ENCODE data around the gene PSAP.
A peak's percentile ranks its signal among the peaks of the same experiment; 100 is the strongest.

The PSAP gene

GRCh38 chr10:71842856-71843686, 8.0 kb downstream of the PSAP start:
- WGBS, 2 experiments (ENCODE audit: insufficient coverage in 2 of 2) = 90 to 95% methylated on average over 10 to 11 of the region's 14 CpGs
- no peaks in the 10 kb centered on the region for H3K36me3 ChIP-seq (ENCODE audit: control insufficient read depth, insufficient read depth, low read length)
- no peak overlapping the region for H3K4me3 ChIP-seq (ENCODE audit: extremely low read depth, insufficient read depth, low read length, poor library complexity, severe bottlenecking)
- H3K27ac ChIP-seq (ENCODE audit: low read depth, low read length, severe bottlenecking) = no peak overlapping the region
- H3K4me1 ChIP-seq (ENCODE audit: control insufficient read depth, insufficient read depth, low read length, poor library complexity, severe bottlenecking) = peaks cover 37% of the 10 kb centered on the region
- H3K9me3 ChIP-seq (ENCODE audit: control insufficient read depth, low read length) = no peaks in the 10 kb centered on the region

- Histone ChIP-seq H3K27ac (ENCODE audit: low read depth, low read length, severe bottlenecking) (no peak overlapping the region), H3K4me1 (ENCODE audit: control insufficient read depth, insufficient read depth, low read length, poor library complexity, severe bottlenecking) (peaks cover 43% of the 10 kb centered on the region)
- no CpG with 5 or more reads among the region's 2 CpGs for WGBS, 2 experiments (ENCODE audit: insufficient coverage in 2 of 2)
Observed at GRCh38 chr10:71842422-71842821, 8.6 kb downstream of the PSAP start.

GRCh38 chr10:71840958-71841335, 10.1 kb downstream of the PSAP start:
- WGBS, 2 experiments (ENCODE audit: insufficient coverage in 2 of 2) = 79% methylated on average over 4 of the region's 4 CpGs
- Histone ChIP-seq H3K4me1 (ENCODE audit: control insufficient read depth, insufficient read depth, low read length, poor library complexity, severe bottlenecking) (peaks cover 57% of the 10 kb centered on the region), H3K4me3 (ENCODE audit: extremely low read depth, insufficient read depth, low read length, poor library complexity, severe bottlenecking) (no peak overlapping the region), H3K9me3 (ENCODE audit: control insufficient read depth, low read length) (no peaks in the 10 kb centered on the region), H3K27ac (ENCODE audit: low read depth, low read length, severe bottlenecking) (peak overlapping the region; percentile 92), H3K36me3 (ENCODE audit: control insufficient read depth, insufficient read depth, low read length) (no peaks in the 10 kb centered on the region)

More at GRCh38 chr10:71842422-71842821, 8.6 kb downstream of the PSAP start:
- no peaks in the 10 kb centered on the region for H3K36me3 ChIP-seq (ENCODE audit: control insufficient read depth, insufficient read depth, low read length)
- no peaks in the 10 kb centered on the region for H3K9me3 ChIP-seq (ENCODE audit: control insufficient read depth, low read length)
- no peak overlapping the region for H3K4me3 ChIP-seq (ENCODE audit: extremely low read depth, insufficient read depth, low read length, poor library complexity, severe bottlenecking)

- Histone ChIP-seq H3K4me3 (ENCODE audit: extremely low read depth, insufficient read depth, low read length, poor library complexity, severe bottlenecking) (no peak overlapping the region), H3K36me3 (ENCODE audit: control insufficient read depth, insufficient read depth, low read length) (no peaks in the 10 kb centered on the region), H3K27ac (ENCODE audit: low read depth, low read length, severe bottlenecking) (peak overlapping the region; percentile 92), H3K9me3 (ENCODE audit: control insufficient read depth, low read length) (no peaks in the 10 kb centered on the region), H3K4me1 (ENCODE audit: control insufficient read depth, insufficient read depth, low read length, poor library complexity, severe bottlenecking) (peaks cover 59% of the 10 kb centered on the region)
- WGBS, 2 experiments (ENCODE audit: insufficient coverage in 2 of 2) = 26 to 30% methylated on average over 5 to 6 of the region's 6 CpGs
Observed at GRCh38 chr10:71840177-71840957, 10.7 kb downstream of the PSAP start.

GRCh38 chr10:71838264-71839211, 12.5 kb downstream of the PSAP start:
- H3K36me3 ChIP-seq (ENCODE audit: control insufficient read depth, insufficient read depth, low read length) = peaks cover 11% of the 10 kb centered on the region
- no peak overlapping the region for H3K4me3 ChIP-seq (ENCODE audit: extremely low read depth, insufficient read depth, low read length, poor library complexity, severe bottlenecking)
- H3K27ac ChIP-seq (ENCODE audit: low read depth, low read length, severe bottlenecking) = peak overlapping the region; percentile 92
- 79 to 80% methylated on average over 11 to 14 of the region's 14 CpGs for WGBS, 2 experiments (ENCODE audit: insufficient coverage in 2 of 2)
- no peaks in the 10 kb centered on the region for H3K9me3 ChIP-seq (ENCODE audit: control insufficient read depth, low read length)
- H3K4me1 ChIP-seq (ENCODE audit: control insufficient read depth, insufficient read depth, low read length, poor library complexity, severe bottlenecking) = peaks cover 59% of the 10 kb centered on the region

GRCh38 chr10:71837098-71837827, 13.8 kb downstream of the PSAP start:
- Histone ChIP-seq H3K36me3 (ENCODE audit: control insufficient read depth, insufficient read depth, low read length) (peaks cover 23% of the 10 kb centered on the region), H3K27ac (ENCODE audit: low read depth, low read length, severe bottlenecking) (peak overlapping the region; percentile 10), H3K4me1 (ENCODE audit: control insufficient read depth, insufficient read depth, low read length, poor library complexity, severe bottlenecking) (peaks cover 57% of the 10 kb centered on the region), H3K9me3 (ENCODE audit: control insufficient read depth, low read length) (no peaks in the 10 kb centered on the region), H3K4me3 (ENCODE audit: extremely low read depth, insufficient read depth, low read length, poor library complexity, severe bottlenecking) (no peak overlapping the region)
- 86% methylated on average over 17 of the region's 17 CpGs for WGBS, 2 experiments (ENCODE audit: insufficient coverage in 2 of 2)

GRCh38 chr10:71836596-71836974, 14.5 kb downstream of the PSAP start:
- Histone ChIP-seq H3K9me3 (ENCODE audit: control insufficient read depth, low read length) (no peaks in the 10 kb centered on the region), H3K4me3 (ENCODE audit: extremely low read depth, insufficient read depth, low read length, poor library complexity, severe bottlenecking) (no peak overlapping the region), H3K4me1 (ENCODE audit: control insufficient read depth, insufficient read depth, low read length, poor library complexity, severe bottlenecking) (peaks cover 58% of the 10 kb centered on the region), H3K27ac (ENCODE audit: low read depth, low read length, severe bottlenecking) (peak overlapping the region; percentile 67), H3K36me3 (ENCODE audit: control insufficient read depth, insufficient read depth, low read length) (peaks cover 30% of the 10 kb centered on the region)
- WGBS, 2 experiments (ENCODE audit: insufficient coverage in 2 of 2) = 89 to 97% methylated on average over 4 of the region's 4 CpGs

GRCh38 chr10:71835671-71836595, 15.1 kb downstream of the PSAP start:
- H3K4me3 ChIP-seq (ENCODE audit: extremely low read depth, insufficient read depth, low read length, poor library complexity, severe bottlenecking) = no peak overlapping the region
- H3K4me1 ChIP-seq (ENCODE audit: control insufficient read depth, insufficient read depth, low read length, poor library complexity, severe bottlenecking) = peaks cover 52% of the 10 kb centered on the region
- peak overlapping the region; percentile 67 for H3K27ac ChIP-seq (ENCODE audit: low read depth, low read length, severe bottlenecking)
- peaks cover 36% of the 10 kb centered on the region for H3K36me3 ChIP-seq (ENCODE audit: control insufficient read depth, insufficient read depth, low read length)
- WGBS, 2 experiments (ENCODE audit: insufficient coverage in 2 of 2) = 91 to 98% methylated on average over 4 to 8 of the region's 11 CpGs
- no peaks in the 10 kb centered on the region for H3K9me3 ChIP-seq (ENCODE audit: control insufficient read depth, low read length)

- H3K9me3 ChIP-seq (ENCODE audit: control insufficient read depth, low read length) = no peaks in the 10 kb centered on the region
- peaks cover 52% of the 10 kb centered on the region for H3K36me3 ChIP-seq (ENCODE audit: control insufficient read depth, insufficient read depth, low read length)
- WGBS, 2 experiments (ENCODE audit: insufficient coverage in 2 of 2) = 95 to 98% methylated on average over 9 to 12 of the region's 14 CpGs
- H3K27ac ChIP-seq (ENCODE audit: low read depth, low read length, severe bottlenecking) = no peak overlapping the region
- H3K4me3 ChIP-seq (ENCODE audit: extremely low read depth, insufficient read depth, low read length, poor library complexity, severe bottlenecking) = no peak overlapping the region
- peaks cover 38% of the 10 kb centered on the region for H3K4me1 ChIP-seq (ENCODE audit: control insufficient read depth, insufficient read depth, low read length, poor library complexity, severe bottlenecking)
Observed at GRCh38 chr10:71834343-71834674, 16.7 kb downstream of the PSAP start.
